ENCODE measurements around the gene TGM5. TPM values are rescaled to one million over a fixed set of nuclear protein-coding genes. Genes with fewer than 3 reads are reported as not detected.

TGM5 gene
- total and polyA plus RNA-seq, 12 donors: 0.13 to 0.14 (median 0.14) TPM; not detected in 9

DNA sequence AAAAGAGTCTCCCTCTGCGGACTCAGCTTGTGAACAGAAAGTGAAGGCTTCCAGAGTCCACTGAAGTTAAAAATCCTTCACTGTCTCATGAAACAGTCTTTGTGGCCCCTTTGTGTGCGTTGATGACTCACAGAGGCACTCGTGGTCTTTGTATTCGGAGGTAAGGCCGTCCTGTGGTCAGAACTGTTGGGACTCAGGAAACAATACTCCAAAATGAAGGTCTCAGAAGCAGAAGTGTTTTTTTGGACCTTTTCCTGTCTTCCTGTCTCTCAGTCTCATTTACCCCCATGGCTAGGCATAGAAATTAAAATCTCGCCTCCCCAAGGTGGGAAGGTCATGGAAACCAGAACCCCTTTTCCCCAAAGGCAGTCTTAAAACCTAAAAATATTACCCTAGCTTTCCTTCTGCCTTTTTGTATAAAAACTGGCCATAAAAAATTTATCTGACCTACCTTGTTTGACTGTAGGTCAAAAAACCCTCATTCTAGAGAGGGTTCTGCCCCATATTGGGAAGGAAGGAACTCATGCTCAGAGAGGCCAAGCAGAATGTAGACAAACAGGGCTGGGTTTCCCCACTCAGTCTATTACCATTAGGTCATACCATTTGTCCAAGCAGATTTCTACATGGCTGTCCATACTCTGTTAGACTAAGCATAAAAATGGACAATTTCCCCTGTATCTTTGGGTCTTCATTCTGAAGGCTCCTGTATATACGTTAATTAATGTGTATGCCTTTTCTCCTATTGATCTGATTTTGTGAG lies 26.8 kb downstream of the TGM5 start:
- no peaks in the 10 kb centered on the region for H3K9me3 ChIP-seq (replicated peaks in 1 of 3)
- 68 to 80% (median 77%) methylated on average over 7 of the region's 7 CpGs for WGBS, 4 donors
- DNase-seq: no peak
- H3K36me3 ChIP-seq (replicated peaks in 1 of 2): no peaks in the 10 kb centered on the region
- H3K27me3 ChIP-seq: peaks cover 4% of the 10 kb centered on the region
- no peaks in the 10 kb centered on the region for H3K4me1 ChIP-seq (replicated peaks in 1 of 2)
- TF ChIP-seq, protein P1, sequence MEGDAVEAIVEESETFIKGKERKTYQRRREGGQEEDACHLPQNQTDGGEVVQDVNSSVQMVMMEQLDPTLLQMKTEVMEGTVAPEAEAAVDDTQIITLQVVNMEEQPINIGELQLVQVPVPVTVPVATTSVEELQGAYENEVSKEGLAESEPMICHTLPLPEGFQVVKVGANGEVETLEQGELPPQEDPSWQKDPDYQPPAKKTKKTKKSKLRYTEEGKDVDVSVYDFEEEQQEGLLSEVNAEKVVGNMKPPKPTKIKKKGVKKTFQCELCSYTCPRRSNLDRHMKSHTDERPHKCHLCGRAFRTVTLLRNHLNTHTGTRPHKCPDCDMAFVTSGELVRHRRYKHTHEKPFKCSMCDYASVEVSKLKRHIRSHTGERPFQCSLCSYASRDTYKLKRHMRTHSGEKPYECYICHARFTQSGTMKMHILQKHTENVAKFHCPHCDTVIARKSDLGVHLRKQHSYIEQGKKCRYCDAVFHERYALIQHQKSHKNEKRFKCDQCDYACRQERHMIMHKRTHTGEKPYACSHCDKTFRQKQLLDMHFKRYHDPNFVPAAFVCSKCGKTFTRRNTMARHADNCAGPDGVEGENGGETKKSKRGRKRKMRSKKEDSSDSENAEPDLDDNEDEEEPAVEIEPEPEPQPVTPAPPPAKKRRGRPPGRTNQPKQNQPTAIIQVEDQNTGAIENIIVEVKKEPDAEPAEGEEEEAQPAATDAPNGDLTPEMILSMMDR (IDR thresholded peaks at IDR 0.05): no peak
- no peak for TF ChIP-seq POLR2A (IDR thresholded peaks at IDR 0.05)
- intact Hi-C loops (cut with DNase I): no loop called here
- no peak overlapping the region for H3K27ac ChIP-seq
- H3K4me3 ChIP-seq: no peak overlapping the region

DNA sequence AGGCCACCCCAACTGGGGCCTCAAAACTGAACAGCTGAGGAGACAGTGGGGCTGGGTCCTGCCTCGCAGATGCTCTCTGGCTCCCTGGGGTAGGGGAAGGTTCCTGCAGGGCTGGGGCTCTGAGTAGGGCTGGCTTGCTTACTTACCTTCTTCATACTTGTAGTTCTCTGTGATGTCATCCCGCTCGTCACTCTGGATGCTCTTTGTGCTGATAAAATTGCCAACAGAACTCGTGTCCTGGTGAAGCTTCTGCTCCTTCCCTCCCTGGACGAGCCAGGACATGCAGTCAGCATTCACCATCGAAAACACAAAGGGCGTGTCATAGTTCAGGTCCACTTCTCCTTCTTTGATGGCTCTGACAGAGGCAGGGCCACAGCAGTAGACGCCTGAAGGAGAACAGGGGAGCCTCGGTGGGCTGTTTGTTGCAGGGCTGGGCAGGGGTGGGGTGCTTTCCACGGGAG lies 28.0 kb downstream of the TGM5 start:
- WGBS, 4 donors: 61 to 69% (median 65%) methylated on average over 4 to 10 of the region's 10 CpGs
- no peaks in the 10 kb centered on the region for H3K9me3 ChIP-seq (replicated peaks in 1 of 3)
- peaks cover 4% of the 10 kb centered on the region for H3K27me3 ChIP-seq
- TF ChIP-seq, protein P1 (IDR thresholded peaks at IDR 0.05): no peak
- TF ChIP-seq POLR2A (IDR thresholded peaks at IDR 0.05): no peak
- no peaks in the 10 kb centered on the region for H3K4me1 ChIP-seq (replicated peaks in 1 of 2)
- H3K4me3 ChIP-seq: no peak overlapping the region
- no peaks in the 10 kb centered on the region for H3K36me3 ChIP-seq (replicated peaks in 1 of 2)
- intact Hi-C loops (cut with DNase I): no loop called here
- no peak overlapping the region for H3K27ac ChIP-seq
- DNase-seq: no peak

GRCh38 chr15:43237842-43238470 lies 28.8 kb downstream of the TGM5 start:
- WGBS, 4 donors: 65 to 80% (median 73%) methylated on average over 8 to 9 of the region's 9 CpGs
- Histone ChIP-seq H3K27me3 (peaks cover 4% of the 10 kb centered on the region), H3K4me3 (no peak overlapping the region), H3K9me3 (replicated peaks in 1 of 3) (no peaks in the 10 kb centered on the region), H3K27ac (no peak overlapping the region), H3K36me3 (replicated peaks in 1 of 2) (no peaks in the 10 kb centered on the region), H3K4me1 (replicated peaks in 1 of 2) (no peaks in the 10 kb centered on the region)
- intact Hi-C loops (cut with DNase I): no loop called here
- TF ChIP-seq, protein P1 (IDR thresholded peaks at IDR 0.05): no peak
- TF ChIP-seq POLR2A (IDR thresholded peaks at IDR 0.05): no peak
- DNase-seq: no peak

- H3K4me1 ChIP-seq (replicated peaks in 1 of 2): no peaks in the 10 kb centered on the region
- TF ChIP-seq, protein P1 (IDR thresholded peaks at IDR 0.05): no peak
- TF ChIP-seq POLR2A (IDR thresholded peaks at IDR 0.05): no peak
- WGBS, 4 donors: 86 to 100% (median 88%) methylated on average over 3 to 6 of the region's 6 CpGs
- H3K27me3 ChIP-seq: peaks cover 4% of the 10 kb centered on the region
- H3K36me3 ChIP-seq (replicated peaks in 1 of 2): no peaks in the 10 kb centered on the region
- no peak overlapping the region for H3K27ac ChIP-seq
- H3K4me3 ChIP-seq: no peak overlapping the region
- no peaks in the 10 kb centered on the region for H3K9me3 ChIP-seq (replicated peaks in 1 of 3)
- DNase-seq: no peak
- intact Hi-C loops (cut with DNase I): no loop called here
Observed at GRCh38 chr15:43235536-43235935, 31.2 kb downstream of the TGM5 start.

Measured in adrenal gland (tissue), 12 donors.